Spleen (tissue), 11 donors: ENCODE measurements around the gene MGMT. TPM values are rescaled to one million over a fixed set of nuclear protein-coding genes. Genes with fewer than 3 reads are reported as not detected.

ENCODE experiments used
- DNase-seq: peaks from one replicate; pipeline ENCODE4 v3.0.0-alpha.2; 2020
- H3K27ac ChIP-seq, 8 donors: fragments of 200-600 bp; sonication (generic) in 7 of 8; 1 replicate in 4 of 8; 2 replicates in 4 of 8; pipeline versions ENCODE4 v1.5.0 to v1.8.0; 2016 to 2021; ENCODE audit warnings: inconsistent platforms in 4 of 8, mild to moderate bottlenecking in 4 of 8, moderate library complexity in 1 of 8
- H3K27me3 ChIP-seq, 7 donors: fragments of 200-600 bp; sonication (generic) in 6 of 7; replicated peaks in 1 of 7; 1 replicate in 4 of 7; 2 replicates in 3 of 7; pipeline versions ENCODE4 v1.5.0 to v1.8.0; 2016 to 2021; ENCODE audit warnings: inconsistent platforms in 3 of 7, mild to moderate bottlenecking in 1 of 7
- H3K36me3 ChIP-seq, 6 donors: fragments of 200-600 bp; sonication (generic) in 5 of 6; 1 replicate in 4 of 6; 2 replicates in 2 of 6; pipeline versions ENCODE4 v1.5.0 to v1.8.0; 2016 to 2021; ENCODE audit warnings: inconsistent platforms in 2 of 6
- H3K4me1 ChIP-seq, 6 donors: fragments of 200-600 bp; sonication (generic) in 5 of 6; 1 replicate in 3 of 6; 2 replicates in 3 of 6; pipeline versions ENCODE4 v1.5.0 to v1.8.0; 2016 to 2021; ENCODE audit warnings: inconsistent platforms in 3 of 6
- H3K4me3 ChIP-seq, 8 donors: fragments of 200-600 bp; sonication (generic) in 7 of 8; 1 replicate in 4 of 8; 2 replicates in 4 of 8; pipeline versions ENCODE4 v1.5.0 to v1.8.0; 2016 to 2021; ENCODE audit warnings: inconsistent platforms in 4 of 8, mild to moderate bottlenecking in 4 of 8, moderate library complexity in 2 of 8
- H3K9me3 ChIP-seq, 8 donors: fragments of 200-600 bp; sonication (generic) in 7 of 8; 1 replicate in 4 of 8; 2 replicates in 4 of 8; pipeline versions ENCODE4 v1.5.0 to v1.8.0; 2016 to 2021; ENCODE audit warnings: inconsistent platforms in 4 of 8
- POLR2A ChIP-seq, 3 donors: fragments of 450-650 bp; IDR thresholded peaks; one replicate each; pipeline ENCODE4 v1.5.1; 2017; ENCODE audit warnings: antibody characterized with exemption in 3 of 3, mild to moderate bottlenecking in 1 of 3
- POLR2AphosphoS5 ChIP-seq, 3 donors: sonication (generic); formaldehyde crosslinking; IDR thresholded peaks; one replicate each; pipeline ENCODE4 v1.5.1; 2017; ENCODE audit warnings: antibody characterized with exemption in 3 of 3
- WGBS, 5 donors: extraction: QIAGEN DNeasy Blood & Tissue Kit in 3 of 5; methylation state at CpG; one replicate each; pipeline versions ENCODE4 v1.1.5 to v1.1.7; 2013 to 2018; 5-methylcytosine and 5-hydroxymethylcytosine counted together
- intact Hi-C: fragments of 100-400 bp; cut with DNase I; formaldehyde crosslinking; loops from one replicate; pipeline ENCODE4 v1.15.0; 2023; ENCODE audit warnings: low total_unique reads
- polyA plus RNA-seq, 3 donors: library from polyadenylated mRNA; stranded (reverse); fragments of 200-250 nt; gene quantifications; one replicate each; pipeline ENCODE4 v1.2.1, GENCODE V29; 2013
- total RNA-seq, 7 donors: library from RNA; depleted of rRNA in 3 of 7; stranded (reverse); fragments of >200 nt in 3 of 7; fragmentation: NEBNext Ultra II Directional in 4 of 7; extraction: Animal tissue kit (Norgen Biotek cat#: 25700) in 4 of 7; gene quantifications; one replicate each; pipeline versions ENCODE4 v1.1.0 to v1.2.1, GENCODE V29; 2016 to 2021
- TF ChIP-seq, protein P1 (sequence below), 11 experiments: fragments of 200-600 bp in 7 of 11; fragments of 450-650 bp in 4 of 11; sonication (generic) in 4 of 11; IDR thresholded peaks in 8 of 11; conservative IDR thresholded peaks in 3 of 11; 1 replicate in 7 of 11; 2 replicates in 4 of 11; pipeline versions ENCODE4 v1.4.0 to v1.8.0; 2016 to 2021; ENCODE audit warnings: antibody characterized with exemption in 11 of 11, inconsistent platforms in 4 of 11, mild to moderate bottlenecking in 1 of 11
- donor health status: healthy with polysubstance abuse.
- donor health status: DM: no; HTN: no; CAD: no; lungs with moderate emphysema.
- donor health status: DM: no; HTN: no; CAD: no.
- donor health status: Bipolar disorder and iron deficiency.
- donor health status: healthy.
- donor health status: DM: no; HTN: no; CAD: no.
- donor health status: DM: yes; HTN: yes; CAD: no.

The MGMT gene
- total and polyA plus RNA-seq, 10 donors, result 14.3 to 33.4 (median 21.7) TPM

DNA sequence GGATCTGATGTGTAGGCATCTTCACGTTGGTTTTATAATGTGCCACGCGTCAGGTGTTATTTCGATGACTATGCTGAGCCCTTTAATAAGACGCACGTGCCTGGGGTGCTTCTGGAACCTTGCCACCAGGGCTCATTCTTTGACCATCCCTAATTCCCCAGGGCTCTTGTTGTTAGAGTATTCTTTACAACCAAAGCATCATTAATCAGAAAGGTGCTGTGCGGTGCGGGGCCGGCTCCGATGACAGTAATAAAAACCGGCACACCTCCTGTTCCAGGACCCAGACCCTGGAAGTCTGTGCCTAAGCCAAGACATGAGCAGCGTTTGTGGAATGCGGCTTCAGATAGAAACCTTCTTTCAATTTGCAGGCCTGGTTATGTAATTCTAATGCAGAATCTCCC, 58.4 kb downstream of the MGMT start:
- H3K4me3 ChIP-seq, result no peak overlapping the region
- DNase-seq, result no peak
- intact Hi-C loops, result no loop called here

DNA sequence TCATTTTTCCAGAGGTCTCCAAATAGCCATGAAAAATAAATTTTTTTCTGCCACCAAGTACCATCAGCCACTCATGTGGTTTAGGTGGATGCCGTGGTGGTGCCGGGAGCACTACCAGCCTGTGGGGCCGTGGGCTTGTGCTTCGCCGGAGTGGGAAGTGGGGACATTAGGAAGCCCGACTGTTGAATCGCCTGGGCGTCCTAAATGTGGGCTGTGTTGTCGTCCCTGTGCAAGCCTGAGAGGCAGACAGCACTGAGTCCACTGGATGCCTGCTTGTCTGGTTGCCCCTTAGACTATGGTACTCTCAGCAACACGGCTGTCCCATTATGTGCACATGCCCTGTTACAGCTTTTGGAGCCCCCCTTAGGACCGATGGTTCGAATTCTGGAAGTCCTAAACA, 59.9 kb downstream of the MGMT start:
- intact Hi-C loops, result no loop called here
- H3K27me3 ChIP-seq, result no peaks in the 10 kb centered on the region
- H3K36me3 ChIP-seq, result peaks cover 0 to 24% (median 7%) of the 10 kb centered on the region in 6 donors
- TF ChIP-seq POLR2AphosphoS5 (IDR thresholded peaks at IDR 0.05) (no peak), POLR2A (IDR thresholded peaks at IDR 0.05) (no peak)
- TF ChIP-seq, protein P1, sequence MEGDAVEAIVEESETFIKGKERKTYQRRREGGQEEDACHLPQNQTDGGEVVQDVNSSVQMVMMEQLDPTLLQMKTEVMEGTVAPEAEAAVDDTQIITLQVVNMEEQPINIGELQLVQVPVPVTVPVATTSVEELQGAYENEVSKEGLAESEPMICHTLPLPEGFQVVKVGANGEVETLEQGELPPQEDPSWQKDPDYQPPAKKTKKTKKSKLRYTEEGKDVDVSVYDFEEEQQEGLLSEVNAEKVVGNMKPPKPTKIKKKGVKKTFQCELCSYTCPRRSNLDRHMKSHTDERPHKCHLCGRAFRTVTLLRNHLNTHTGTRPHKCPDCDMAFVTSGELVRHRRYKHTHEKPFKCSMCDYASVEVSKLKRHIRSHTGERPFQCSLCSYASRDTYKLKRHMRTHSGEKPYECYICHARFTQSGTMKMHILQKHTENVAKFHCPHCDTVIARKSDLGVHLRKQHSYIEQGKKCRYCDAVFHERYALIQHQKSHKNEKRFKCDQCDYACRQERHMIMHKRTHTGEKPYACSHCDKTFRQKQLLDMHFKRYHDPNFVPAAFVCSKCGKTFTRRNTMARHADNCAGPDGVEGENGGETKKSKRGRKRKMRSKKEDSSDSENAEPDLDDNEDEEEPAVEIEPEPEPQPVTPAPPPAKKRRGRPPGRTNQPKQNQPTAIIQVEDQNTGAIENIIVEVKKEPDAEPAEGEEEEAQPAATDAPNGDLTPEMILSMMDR (IDR thresholded peaks at IDR 0.05 in 8 of 11, conservative IDR thresholded peaks at IDR 0.05 in 3 of 11), result no peak
- H3K4me1 ChIP-seq, result peaks cover 0 to 9% (median 1%) of the 10 kb centered on the region in 6 donors
- no peak for DNase-seq
- no peak overlapping the region for H3K27ac ChIP-seq
- peaks cover 0 to 6% (median 0%) of the 10 kb centered on the region in 8 donors for H3K9me3 ChIP-seq
- WGBS, 5 donors, result 88 to 98% (median 95%) methylated on average over 12 of the region's 12 CpGs
- no peak overlapping the region for H3K4me3 ChIP-seq

More for the DNA sequence above, 58.4 kb downstream of the MGMT start:
- no peak overlapping the region for H3K27ac ChIP-seq
- H3K36me3 ChIP-seq, result peaks cover 0 to 24% (median 7%) of the 10 kb centered on the region in 6 donors
- peaks cover 0 to 4% (median 0%) of the 10 kb centered on the region in 6 donors for H3K4me1 ChIP-seq
- TF ChIP-seq, protein P1 (IDR thresholded peaks at IDR 0.05 in 8 of 11, conservative IDR thresholded peaks at IDR 0.05 in 3 of 11), result no peak
- TF ChIP-seq POLR2AphosphoS5 (IDR thresholded peaks at IDR 0.05) (no peak), POLR2A (IDR thresholded peaks at IDR 0.05) (no peak)
- WGBS, 5 donors, result 74 to 86% (median 81%) methylated on average over 13 of the region's 13 CpGs
- H3K9me3 ChIP-seq, result peaks cover 0 to 6% (median 0%) of the 10 kb centered on the region in 8 donors
- H3K27me3 ChIP-seq, result no peaks in the 10 kb centered on the region

DNA sequence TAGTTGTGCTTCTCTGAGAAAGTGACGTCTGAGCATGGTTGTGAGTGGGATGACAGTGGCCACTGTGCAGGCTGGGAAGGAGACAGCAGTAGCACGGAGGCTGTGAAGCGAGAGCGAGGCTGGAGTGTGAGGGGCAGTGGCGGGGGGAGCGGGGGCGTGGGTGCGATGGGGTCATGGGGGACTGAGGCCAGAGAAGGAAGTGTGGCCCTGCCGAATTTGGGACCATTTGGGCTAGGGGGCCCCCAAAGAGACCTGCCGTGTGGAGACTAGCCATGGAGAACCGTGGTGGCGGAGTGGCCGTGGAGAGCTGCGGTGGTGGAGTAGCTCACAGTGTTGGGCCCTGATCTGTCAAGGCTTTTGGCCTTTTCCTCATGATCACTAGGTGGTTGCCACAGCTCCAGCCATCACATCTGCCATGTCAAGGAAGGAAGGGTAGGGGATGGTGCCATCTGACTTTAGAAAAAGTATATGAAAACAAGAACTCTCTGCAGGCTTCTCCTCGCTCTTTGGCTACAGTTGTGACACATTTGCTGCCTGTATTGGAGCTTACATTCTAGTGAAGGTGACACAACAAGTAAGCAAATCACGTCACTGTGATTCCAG, 61.4 kb downstream of the MGMT start:
- DNase-seq, result no peak
- peaks cover 0 to 24% (median 7%) of the 10 kb centered on the region in 6 donors for H3K36me3 ChIP-seq
- H3K9me3 ChIP-seq, result peaks cover 0 to 6% (median 0%) of the 10 kb centered on the region in 8 donors
- intact Hi-C loops, result no loop called here
- H3K4me3 ChIP-seq, result no peak overlapping the region
- no peak overlapping the region for H3K27ac ChIP-seq
- no peaks in the 10 kb centered on the region for H3K27me3 ChIP-seq
- WGBS, 5 donors, result 86 to 98% (median 89%) methylated on average over 16 of the region's 16 CpGs
- peaks cover 5 to 25% (median 16%) of the 10 kb centered on the region in 6 donors for H3K4me1 ChIP-seq
- TF ChIP-seq POLR2A (IDR thresholded peaks at IDR 0.05) (no peak), POLR2AphosphoS5 (IDR thresholded peaks at IDR 0.05) (no peak)
- TF ChIP-seq, protein P1 (IDR thresholded peaks at IDR 0.05 in 8 of 11, conservative IDR thresholded peaks at IDR 0.05 in 3 of 11), result no peak

DNA sequence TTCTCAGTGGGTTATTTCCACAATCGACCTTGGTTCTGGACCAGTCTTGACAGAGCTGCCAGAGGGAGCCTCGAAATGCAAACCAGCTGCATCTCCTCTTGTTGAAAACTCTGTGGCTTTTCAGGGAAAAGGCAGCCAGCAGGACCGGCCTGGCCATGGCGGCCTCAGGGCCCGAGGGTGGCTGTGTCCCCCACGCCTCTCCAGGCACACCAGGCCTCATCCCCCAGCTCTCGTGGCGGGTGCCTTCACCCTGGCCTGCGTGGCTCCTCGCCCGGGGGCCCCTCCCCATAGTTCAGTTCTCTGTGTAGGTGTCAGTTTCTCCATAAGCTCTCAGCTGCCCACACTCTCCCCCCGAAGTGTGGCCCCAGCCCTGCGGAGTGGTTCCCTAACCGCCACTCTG, 63.5 kb downstream of the MGMT start:
- Histone ChIP-seq H3K9me3 (peaks cover 0 to 6% (median 0%) of the 10 kb centered on the region in 8 donors), H3K36me3 (peaks cover 0 to 24% (median 7%) of the 10 kb centered on the region in 6 donors), H3K4me1 (peaks cover 5 to 26% (median 16%) of the 10 kb centered on the region in 6 donors), H3K27ac (no peak overlapping the region), H3K27me3 (no peaks in the 10 kb centered on the region), H3K4me3 (no peak overlapping the region)
- 74 to 91% (median 89%) methylated on average over 14 of the region's 14 CpGs for WGBS, 5 donors
- intact Hi-C loops, result no loop called here
- no peak for TF ChIP-seq POLR2A (IDR thresholded peaks at IDR 0.05)
- DNase-seq, result no peak
